HCT116 (cell line): ENCODE data around the gene CFAP74. TPM values are rescaled to one million over a fixed set of nuclear protein-coding genes. Genes with fewer than 3 reads are reported as not detected.

Experiments used
- ATAC-seq: fragments of 200-7000 bp; cut with Tn5 transposase; 2 replicates; pipeline ENCODE4 v1.9.1; 2020; ENCODE audit warnings: mild to moderate bottlenecking, moderate library complexity
- BruUV-seq: library from RNA; stranded (reverse); fragments of 400-500 nt; replicated peaks from 2 replicates; lab custom pipeline; 2021; lab: Mats Ljungman, UMichigan
- CTCF ChIA-PET: fragments of 300-600 bp; sonication (Branson Sonifier 250); formaldehyde crosslinking; loops from one replicate; lab custom pipeline; 2021; ENCODE audit warnings: antibody characterized with exemption; lab: Charles Lee
- POLR2A ChIA-PET: fragments of 300-600, 350-600 bp; sonication (Branson Sonifier 250); formaldehyde crosslinking; loops from one replicate; lab custom pipeline; 2021; ENCODE audit warnings: antibody characterized with exemption; lab: Charles Lee
- RAD21 ChIA-PET, 2 experiments: fragments of 300-600 bp; sonication (Branson Sonifier 250); formaldehyde crosslinking; loops; one replicate each; lab custom pipeline; 2023; ENCODE audit warnings: low total read pairs in 2 of 2; ENCODE audit not compliant: uncharacterized antibody in 2 of 2, unreplicated experiment in 2 of 2, low non-redundant PET in 1 of 2; lab: Charles Lee
- DNase-seq: peaks from one replicate; pipeline ENCODE4 v3.0.0-alpha.2; 2010; ENCODE audit warnings: low read depth, low spot score
- H2AFZ ChIP-seq: fragments of 200-600 bp; shearing (Covaris generic), sonication (generic); 2 replicates; pipeline ENCODE4 v1.6.1; 2017; ENCODE audit warnings: low read depth, mixed run types, mixed read lengths, antibody characterized with exemption, low read length; ENCODE audit not compliant: poor library complexity, severe bottlenecking
- H3K27ac ChIP-seq: 2 replicates; pipeline ENCODE4 v1.5.1; 2012; ENCODE audit warnings: low read depth, low read length
- H3K27me3 ChIP-seq: fragments of 200-600 bp; sonication (generic); 2 replicates; pipeline ENCODE4 v1.6.1; 2016; ENCODE audit warnings: mixed run types, low read length, mixed read lengths; ENCODE audit not compliant: insufficient read depth
- H3K36me3 ChIP-seq, 2 experiments: fragments of 200-500 bp in 1 of 2; fragments of 200-600 bp in 1 of 2; sonication (Bioruptor generic) in 1 of 2; sonication (generic) in 1 of 2; 2 replicates each; pipeline versions ENCODE4 v1.5.1 to v1.6.1; 2014 to 2016; ENCODE audit warnings: low read length in 2 of 2, inconsistent platforms in 1 of 2, mixed read lengths in 1 of 2, mixed run types in 1 of 2; ENCODE audit not compliant: insufficient read depth in 2 of 2, control insufficient read depth in 1 of 2
- H3K4me1 ChIP-seq, 2 experiments: fragments of 200-600 bp in 1 of 2; sonication (generic) in 1 of 2; 2 replicates each; pipeline versions ENCODE4 v1.5.1 to v1.6.1; 2012 to 2017; ENCODE audit warnings: low read length in 2 of 2, inconsistent platforms in 1 of 2, mild to moderate bottlenecking in 1 of 2, mixed read lengths in 1 of 2, mixed run types in 1 of 2, moderate library complexity in 1 of 2; ENCODE audit not compliant: insufficient read depth in 2 of 2, control insufficient read depth in 1 of 2
- H3K4me2 ChIP-seq: fragments of 200-600 bp; sonication (generic); 2 replicates; pipeline ENCODE4 v1.6.1; 2017; ENCODE audit warnings: mixed run types, low read length, mixed read lengths
- H3K4me3 ChIP-seq, 2 experiments: fragments of 200-600 bp in 1 of 2; sonication (generic) in 1 of 2; replicated peaks in 1 of 2; 2 replicates each; pipeline ENCODE4 v1.5.1; 2011 to 2016; ENCODE audit warnings: low read length in 2 of 2, control low read depth in 1 of 2, low read depth in 1 of 2, mild to moderate bottlenecking in 1 of 2, mixed read lengths in 1 of 2, mixed run types in 1 of 2
- H3K79me2 ChIP-seq: fragments of 200-600 bp; sonication (generic); 2 replicates; pipeline ENCODE4 v1.6.1; 2017; ENCODE audit warnings: mild to moderate bottlenecking, mixed run types, low read length, moderate library complexity, mixed read lengths; ENCODE audit not compliant: insufficient read depth
- H3K9ac ChIP-seq: fragments of 200-600 bp; sonication (generic); 2 replicates; pipeline ENCODE4 v1.6.1; 2016; ENCODE audit warnings: low read length, mixed read lengths
- H3K9me2 ChIP-seq: fragments of 200-600 bp; sonication (generic), shearing (Covaris generic); 2 replicates; pipeline ENCODE4 v1.6.1; 2017; ENCODE audit warnings: mixed run types, mild to moderate bottlenecking, moderate library complexity; ENCODE audit not compliant: insufficient read depth
- H3K9me3 ChIP-seq, 2 experiments: fragments of 200-500 bp in 1 of 2; fragments of 200-600 bp in 1 of 2; sonication (Bioruptor generic) in 1 of 2; sonication (generic) in 1 of 2; 2 replicates each; pipeline ENCODE4 v1.6.1; 2014 to 2017; ENCODE audit warnings: low read length in 2 of 2, mixed read lengths in 2 of 2, inconsistent platforms in 1 of 2, low read depth in 1 of 2, mild to moderate bottlenecking in 1 of 2, mixed run types in 1 of 2, moderate library complexity in 1 of 2; ENCODE audit not compliant: control insufficient read depth in 1 of 2, insufficient read depth in 1 of 2
- H4K20me1 ChIP-seq: fragments of 200-600 bp; sonication (generic), shearing (Covaris generic); 2 replicates; pipeline ENCODE4 v1.6.1; 2017; ENCODE audit warnings: mixed run types, mild to moderate bottlenecking, moderate library complexity; ENCODE audit not compliant: insufficient read depth
- ELF1 ChIP-seq: IDR thresholded peaks from 2 replicates; pipeline ENCODE4 v1.6.1; 2012; ENCODE audit warnings: low read depth, borderline replicate concordance
- EZH2phosphoT487 ChIP-seq: fragments of 200-600 bp; IDR thresholded peaks from 2 replicates; pipeline ENCODE4 v1.6.1; 2018; ENCODE audit warnings: antibody characterized with exemption, borderline replicate concordance
- POLR2A ChIP-seq: IDR thresholded peaks from 2 replicates; pipeline ENCODE4 v1.7.0; 2011; ENCODE audit warnings: borderline replicate concordance; ENCODE audit not compliant: insufficient read depth, insufficient read length; ENCODE audit errors: extremely low read depth
- POLR2AphosphoS5 ChIP-seq: IDR thresholded peaks from 2 replicates; pipeline ENCODE4 v1.6.1; 2011; ENCODE audit warnings: mild to moderate bottlenecking, low read depth, low read length, moderate library complexity
- SP1 ChIP-seq: IDR thresholded peaks from 2 replicates; pipeline ENCODE4 v1.6.1; 2012; ENCODE audit warnings: low read depth
- SRF ChIP-seq: IDR thresholded peaks from 2 replicates; pipeline ENCODE4 v1.6.1; 2012; ENCODE audit warnings: low read depth
- intact Hi-C: fragments of 100-400 bp; cut with micrococcal nuclease; formaldehyde crosslinking; loops from 2 replicates; pipeline ENCODE4 v1.10.0; 2022
- total RNA-seq: library from RNA; stranded (reverse); gene quantifications from one replicate; pipeline ENCODE4 v1.2.1, GENCODE V29; 2021; ENCODE audit not compliant: unreplicated experiment
- TF ChIP-seq, protein P1 (sequence below), 3 experiments: fragments of 200-600 bp in 1 of 3; sonication (generic) in 1 of 3; IDR thresholded peaks in 2 of 3; conservative IDR thresholded peaks in 1 of 3; 2 replicates each; pipeline ENCODE4 v1.5.1; 2012 to 2017; ENCODE audit warnings: low read depth in 2 of 3, low read length in 2 of 3, antibody characterized with exemption in 1 of 3, borderline replicate concordance in 1 of 3, control low read depth in 1 of 3, mild to moderate bottlenecking in 1 of 3, mixed read lengths in 1 of 3, mixed run types in 1 of 3, moderate library complexity in 1 of 3; ENCODE audit not compliant: insufficient read depth in 1 of 3
- TF ChIP-seq, protein P2 (sequence below): IDR thresholded peaks from 2 replicates; pipeline ENCODE4 v1.6.1; 2011; ENCODE audit warnings: mild to moderate bottlenecking, low read length, moderate library complexity; ENCODE audit not compliant: insufficient replicate concordance; ENCODE audit errors: extremely low read depth
- TF ChIP-seq, protein P3 (sequence below): IDR thresholded peaks from 2 replicates; pipeline ENCODE4 v1.6.1; 2012; ENCODE audit warnings: low read depth

The CFAP74 gene
- total RNA-seq, 1 experiment from 2014 or later = 4.9 TPM

DNA sequence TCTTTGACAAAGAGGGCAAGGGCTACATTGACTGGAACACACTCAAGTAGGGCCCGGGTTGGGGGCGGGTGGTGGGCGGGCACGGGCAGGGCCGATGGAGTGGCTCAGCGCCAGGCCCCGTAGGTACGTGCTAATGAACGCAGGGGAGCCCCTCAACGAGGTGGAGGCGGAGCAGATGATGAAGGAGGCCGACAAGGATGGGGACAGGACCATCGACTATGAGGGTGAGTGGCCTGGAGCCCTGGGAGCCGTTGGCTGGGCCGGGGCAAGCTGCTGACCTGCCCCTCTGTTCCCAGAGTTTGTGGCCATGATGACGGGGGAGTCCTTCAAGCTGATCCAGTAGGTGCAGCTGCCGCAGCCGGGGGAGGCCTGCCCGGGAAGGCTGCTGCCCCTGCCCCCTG is 86.7 kb downstream of the CFAP74 start (continued):
- TF ChIP-seq, protein P1, sequence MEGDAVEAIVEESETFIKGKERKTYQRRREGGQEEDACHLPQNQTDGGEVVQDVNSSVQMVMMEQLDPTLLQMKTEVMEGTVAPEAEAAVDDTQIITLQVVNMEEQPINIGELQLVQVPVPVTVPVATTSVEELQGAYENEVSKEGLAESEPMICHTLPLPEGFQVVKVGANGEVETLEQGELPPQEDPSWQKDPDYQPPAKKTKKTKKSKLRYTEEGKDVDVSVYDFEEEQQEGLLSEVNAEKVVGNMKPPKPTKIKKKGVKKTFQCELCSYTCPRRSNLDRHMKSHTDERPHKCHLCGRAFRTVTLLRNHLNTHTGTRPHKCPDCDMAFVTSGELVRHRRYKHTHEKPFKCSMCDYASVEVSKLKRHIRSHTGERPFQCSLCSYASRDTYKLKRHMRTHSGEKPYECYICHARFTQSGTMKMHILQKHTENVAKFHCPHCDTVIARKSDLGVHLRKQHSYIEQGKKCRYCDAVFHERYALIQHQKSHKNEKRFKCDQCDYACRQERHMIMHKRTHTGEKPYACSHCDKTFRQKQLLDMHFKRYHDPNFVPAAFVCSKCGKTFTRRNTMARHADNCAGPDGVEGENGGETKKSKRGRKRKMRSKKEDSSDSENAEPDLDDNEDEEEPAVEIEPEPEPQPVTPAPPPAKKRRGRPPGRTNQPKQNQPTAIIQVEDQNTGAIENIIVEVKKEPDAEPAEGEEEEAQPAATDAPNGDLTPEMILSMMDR (IDR thresholded peaks at IDR 0.05 in 2 of 3, conservative IDR thresholded peaks at IDR 0.05 in 1 of 3; ENCODE audit: borderline replicate concordance in 1 of 3, insufficient read depth in 1 of 3, low read depth in 2 of 3, low read length in 2 of 3) = no peak
- no peak for TF ChIP-seq POLR2A
- TF ChIP-seq EZH2phosphoT487 = no peak

DNA sequence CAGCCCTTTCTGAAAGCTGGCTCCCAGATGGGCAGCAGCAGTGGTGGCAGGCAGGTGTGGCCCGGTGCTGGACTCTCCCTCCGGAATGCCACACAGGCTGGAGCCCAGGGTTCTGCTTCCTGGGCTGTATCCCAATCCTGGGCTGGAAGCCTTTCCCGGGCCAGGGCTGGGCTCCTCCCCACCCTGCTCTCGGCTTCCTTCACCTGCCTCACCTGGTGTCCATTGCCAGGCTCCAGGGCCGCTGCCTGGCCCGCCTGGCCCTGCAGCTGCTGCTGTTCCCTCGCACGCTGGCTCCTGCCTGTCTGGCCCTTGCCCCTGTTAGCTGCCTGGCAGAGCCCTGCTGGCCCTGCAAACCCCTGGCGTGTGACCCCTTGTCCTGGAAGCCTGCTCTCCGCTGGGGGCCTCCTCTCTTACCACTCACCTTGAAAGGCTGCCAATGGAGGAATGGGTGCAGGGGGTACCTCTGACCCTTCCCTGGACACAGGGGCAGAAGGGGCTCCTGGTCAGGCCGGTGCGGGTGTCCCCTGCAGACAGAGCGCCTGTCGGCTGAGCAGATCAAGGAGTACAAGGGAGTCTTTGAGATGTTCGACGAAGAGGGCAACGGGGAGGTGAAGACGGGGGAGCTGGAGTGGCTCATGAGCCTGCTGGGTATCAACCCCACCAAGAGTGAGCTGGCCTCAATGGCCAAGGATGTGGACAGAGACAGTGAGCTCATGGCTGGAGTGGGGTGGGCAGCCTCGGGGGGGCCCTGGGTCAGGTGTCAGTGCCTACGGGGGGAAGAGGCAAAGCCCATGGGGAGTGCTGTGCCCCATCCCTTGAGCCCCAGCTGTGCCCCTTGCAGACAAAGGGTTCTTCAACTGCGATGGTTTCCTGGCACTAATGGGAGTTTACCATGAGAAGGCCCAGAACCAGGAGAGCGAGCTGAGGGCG is 87.4 kb downstream of the CFAP74 start:
- peaks cover 11 to 29% of the 10 kb centered on the region in 2 experiments for H3K4me1 ChIP-seq
- BruUV-seq = no TSS peak
- no peak overlapping the region for H3K27ac ChIP-seq
- H2AFZ ChIP-seq = no peak overlapping the region
- intact Hi-C loops = no loop called here
- RAD21 ChIA-PET = no interaction called here
- ATAC-seq = no peak
- no peaks in the 10 kb centered on the region for H3K9me3 ChIP-seq
- no peaks in the 10 kb centered on the region for H3K27me3 ChIP-seq
- no peak for DNase-seq
- CTCF ChIA-PET = no interaction called here
- no peak overlapping the region for H3K4me3 ChIP-seq
- H4K20me1 ChIP-seq = no peaks in the 10 kb centered on the region
- H3K9me2 ChIP-seq = no peaks in the 10 kb centered on the region
- H3K9ac ChIP-seq = no peak overlapping the region
- 0 out of 2 replicates have a peak, but pooled peaks cover 8% of the 10 kb centered on the region for H3K79me2 ChIP-seq
- POLR2A ChIA-PET = no interaction called here
- H3K36me3 ChIP-seq = no peaks in the 10 kb centered on the region
- TF ChIP-seq, protein P2, sequence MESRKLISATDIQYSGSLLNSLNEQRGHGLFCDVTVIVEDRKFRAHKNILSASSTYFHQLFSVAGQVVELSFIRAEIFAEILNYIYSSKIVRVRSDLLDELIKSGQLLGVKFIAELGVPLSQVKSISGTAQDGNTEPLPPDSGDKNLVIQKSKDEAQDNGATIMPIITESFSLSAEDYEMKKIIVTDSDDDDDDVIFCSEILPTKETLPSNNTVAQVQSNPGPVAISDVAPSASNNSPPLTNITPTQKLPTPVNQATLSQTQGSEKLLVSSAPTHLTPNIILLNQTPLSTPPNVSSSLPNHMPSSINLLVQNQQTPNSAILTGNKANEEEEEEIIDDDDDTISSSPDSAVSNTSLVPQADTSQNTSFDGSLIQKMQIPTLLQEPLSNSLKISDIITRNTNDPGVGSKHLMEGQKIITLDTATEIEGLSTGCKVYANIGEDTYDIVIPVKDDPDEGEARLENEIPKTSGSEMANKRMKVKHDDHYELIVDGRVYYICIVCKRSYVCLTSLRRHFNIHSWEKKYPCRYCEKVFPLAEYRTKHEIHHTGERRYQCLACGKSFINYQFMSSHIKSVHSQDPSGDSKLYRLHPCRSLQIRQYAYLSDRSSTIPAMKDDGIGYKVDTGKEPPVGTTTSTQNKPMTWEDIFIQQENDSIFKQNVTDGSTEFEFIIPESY = no peak
- TF ChIP-seq SRF (no peak), SP1 (no peak), ELF1 (no peak), POLR2AphosphoS5 (no peak)
- TF ChIP-seq, protein P3, sequence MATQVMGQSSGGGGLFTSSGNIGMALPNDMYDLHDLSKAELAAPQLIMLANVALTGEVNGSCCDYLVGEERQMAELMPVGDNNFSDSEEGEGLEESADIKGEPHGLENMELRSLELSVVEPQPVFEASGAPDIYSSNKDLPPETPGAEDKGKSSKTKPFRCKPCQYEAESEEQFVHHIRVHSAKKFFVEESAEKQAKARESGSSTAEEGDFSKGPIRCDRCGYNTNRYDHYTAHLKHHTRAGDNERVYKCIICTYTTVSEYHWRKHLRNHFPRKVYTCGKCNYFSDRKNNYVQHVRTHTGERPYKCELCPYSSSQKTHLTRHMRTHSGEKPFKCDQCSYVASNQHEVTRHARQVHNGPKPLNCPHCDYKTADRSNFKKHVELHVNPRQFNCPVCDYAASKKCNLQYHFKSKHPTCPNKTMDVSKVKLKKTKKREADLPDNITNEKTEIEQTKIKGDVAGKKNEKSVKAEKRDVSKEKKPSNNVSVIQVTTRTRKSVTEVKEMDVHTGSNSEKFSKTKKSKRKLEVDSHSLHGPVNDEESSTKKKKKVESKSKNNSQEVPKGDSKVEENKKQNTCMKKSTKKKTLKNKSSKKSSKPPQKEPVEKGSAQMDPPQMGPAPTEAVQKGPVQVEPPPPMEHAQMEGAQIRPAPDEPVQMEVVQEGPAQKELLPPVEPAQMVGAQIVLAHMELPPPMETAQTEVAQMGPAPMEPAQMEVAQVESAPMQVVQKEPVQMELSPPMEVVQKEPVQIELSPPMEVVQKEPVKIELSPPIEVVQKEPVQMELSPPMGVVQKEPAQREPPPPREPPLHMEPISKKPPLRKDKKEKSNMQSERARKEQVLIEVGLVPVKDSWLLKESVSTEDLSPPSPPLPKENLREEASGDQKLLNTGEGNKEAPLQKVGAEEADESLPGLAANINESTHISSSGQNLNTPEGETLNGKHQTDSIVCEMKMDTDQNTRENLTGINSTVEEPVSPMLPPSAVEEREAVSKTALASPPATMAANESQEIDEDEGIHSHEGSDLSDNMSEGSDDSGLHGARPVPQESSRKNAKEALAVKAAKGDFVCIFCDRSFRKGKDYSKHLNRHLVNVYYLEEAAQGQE = no peak
- no peak overlapping the region for H3K4me2 ChIP-seq
